Measurements from ENCODE around the gene EML6. TPM values are rescaled to one million over a fixed set of nuclear protein-coding genes. Genes with fewer than 3 reads are reported as not detected.
"Not testable (repeated sequence)": the region's sequence is repeated elsewhere in the genome, so short reads cannot be mapped to it uniquely, and the experiment has no call there.

Gene EML6
- polyA plus RNA-seq, 1 donor (not counting 4 experiments of a cell fraction or from before 2014, with no cell fraction given) = 0.96 TPM

- Histone ChIP-seq H3K9me1 (ENCODE audit: control insufficient read depth, extremely low read depth, insufficient read depth, low read length) (no peaks in the 10 kb centered on the region), H3K79me2 (ENCODE audit: control insufficient read depth, insufficient read depth, low read length) (no peaks in the 10 kb centered on the region), H3K4me1 (ENCODE audit: control insufficient read depth, extremely low read depth, insufficient read depth, low read length) (peaks cover 10% of the 10 kb centered on the region), H4K20me1 (ENCODE audit: control insufficient read depth, extremely low read depth, insufficient read depth, low read length) (no peaks in the 10 kb centered on the region), H2AFZ (ENCODE audit: control insufficient read depth, low read length) (no peak overlapping the region), H3K27me3 (ENCODE audit: control insufficient read depth, extremely low read depth, insufficient read depth, low read length) (no peaks in the 10 kb centered on the region), H3K27ac (ENCODE audit: control insufficient read depth, insufficient read depth, low read length) (no peak overlapping the region), H3K36me3 (ENCODE audit: control insufficient read depth in 2 of 2, extremely low read depth in 1 of 2, insufficient read depth in 2 of 2, low read length in 2 of 2) (no peaks in the 10 kb centered on the region), H3K9me3 (ENCODE audit: control insufficient read depth, low read depth, low read length) (no peaks in the 10 kb centered on the region), H3K4me3 (ENCODE audit: control insufficient read depth in 2 of 3, extremely low read depth in 1 of 3, insufficient read depth in 2 of 3, low read depth in 1 of 3, low read length in 3 of 3) (no peak overlapping the region), H3K4me2 (ENCODE audit: control insufficient read depth, extremely low read depth, insufficient read depth, low read depth, low read length) (no peak overlapping the region), H3K9ac (ENCODE audit: control insufficient read depth, extremely low read depth, insufficient read depth, low read length) (no peak overlapping the region)
- DNase-seq (ENCODE audit: low read depth, low spot score) (no peak), FAIRE-seq (no peak)
- no peak for TF ChIP-seq EZH2 (IDR thresholded peaks at IDR 0.05; ENCODE audit: low read length)
- TF ChIP-seq, protein P1, sequence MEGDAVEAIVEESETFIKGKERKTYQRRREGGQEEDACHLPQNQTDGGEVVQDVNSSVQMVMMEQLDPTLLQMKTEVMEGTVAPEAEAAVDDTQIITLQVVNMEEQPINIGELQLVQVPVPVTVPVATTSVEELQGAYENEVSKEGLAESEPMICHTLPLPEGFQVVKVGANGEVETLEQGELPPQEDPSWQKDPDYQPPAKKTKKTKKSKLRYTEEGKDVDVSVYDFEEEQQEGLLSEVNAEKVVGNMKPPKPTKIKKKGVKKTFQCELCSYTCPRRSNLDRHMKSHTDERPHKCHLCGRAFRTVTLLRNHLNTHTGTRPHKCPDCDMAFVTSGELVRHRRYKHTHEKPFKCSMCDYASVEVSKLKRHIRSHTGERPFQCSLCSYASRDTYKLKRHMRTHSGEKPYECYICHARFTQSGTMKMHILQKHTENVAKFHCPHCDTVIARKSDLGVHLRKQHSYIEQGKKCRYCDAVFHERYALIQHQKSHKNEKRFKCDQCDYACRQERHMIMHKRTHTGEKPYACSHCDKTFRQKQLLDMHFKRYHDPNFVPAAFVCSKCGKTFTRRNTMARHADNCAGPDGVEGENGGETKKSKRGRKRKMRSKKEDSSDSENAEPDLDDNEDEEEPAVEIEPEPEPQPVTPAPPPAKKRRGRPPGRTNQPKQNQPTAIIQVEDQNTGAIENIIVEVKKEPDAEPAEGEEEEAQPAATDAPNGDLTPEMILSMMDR (optimal IDR thresholded peaks at IDR 0.05 in 1 of 3, IDR thresholded peaks at IDR 0.05 in 1 of 3, conservative IDR thresholded peaks at IDR 0.05 in 1 of 3; ENCODE audit: extremely low read depth in 1 of 3, insufficient read depth in 2 of 3, low read length in 3 of 3) = no peak
- dilution Hi-C loops (cut with MboI; ENCODE audit: extremely low pct_ligation_motif_present, low sequenced_read_pairs) = no loop called here
Measured at GRCh38 chr2:54840559-54841468, 117.4 kb downstream of the EML6 start.

GRCh38 chr2:54841500-54841899 lies 118.0 kb downstream of the EML6 start:
- dilution Hi-C loops (cut with MboI; ENCODE audit: extremely low pct_ligation_motif_present, low sequenced_read_pairs) = not testable (repeated sequence)

More at GRCh38 chr2:54841500-54841899, 118.0 kb downstream of the EML6 start:
- not testable (repeated sequence) for H3K36me3 ChIP-seq (ENCODE audit: control insufficient read depth in 2 of 2, extremely low read depth in 1 of 2, insufficient read depth in 2 of 2, low read length in 2 of 2); H3K27me3 ChIP-seq (ENCODE audit: control insufficient read depth, extremely low read depth, insufficient read depth, low read length); H3K9ac ChIP-seq (ENCODE audit: control insufficient read depth, extremely low read depth, insufficient read depth, low read length); H3K9me1 ChIP-seq (ENCODE audit: control insufficient read depth, extremely low read depth, insufficient read depth, low read length); DNase-seq (ENCODE audit: low read depth, low spot score); H3K27ac ChIP-seq (ENCODE audit: control insufficient read depth, insufficient read depth, low read length); H3K9me3 ChIP-seq (ENCODE audit: control insufficient read depth, low read depth, low read length); H4K20me1 ChIP-seq (ENCODE audit: control insufficient read depth, extremely low read depth, insufficient read depth, low read length); H3K4me2 ChIP-seq (ENCODE audit: control insufficient read depth, extremely low read depth, insufficient read depth, low read depth, low read length); H2AFZ ChIP-seq (ENCODE audit: control insufficient read depth, low read length); H3K4me3 ChIP-seq (ENCODE audit: control insufficient read depth in 2 of 3, extremely low read depth in 1 of 3, insufficient read depth in 2 of 3, low read depth in 1 of 3, low read length in 3 of 3); H3K79me2 ChIP-seq (ENCODE audit: control insufficient read depth, insufficient read depth, low read length); FAIRE-seq
- H3K4me1 ChIP-seq (ENCODE audit: control insufficient read depth, extremely low read depth, insufficient read depth, low read length) = peaks cover 10% of the 10 kb centered on the region

All from keratinocyte (primary cell).